Mucosa of rectum (tissue), 2 donors: ENCODE measurements around the gene UBE2O.

Source experiments
- H3K27ac ChIP-seq, 2 donors: one replicate each; pipeline ENCODE4 v1.7.0; 2013; ENCODE audit warnings: inconsistent platforms in 2 of 2, low read depth in 2 of 2, low read length in 2 of 2
- H3K27me3 ChIP-seq, 2 donors: one replicate each; pipeline ENCODE4 v1.7.0; 2013; ENCODE audit warnings: low read length in 2 of 2; ENCODE audit not compliant: control insufficient read depth in 2 of 2, insufficient read depth in 2 of 2
- H3K36me3 ChIP-seq, 2 donors: one replicate each; pipeline ENCODE4 v1.7.0; 2013; ENCODE audit warnings: low read length in 2 of 2; ENCODE audit not compliant: control insufficient read depth in 2 of 2, insufficient read depth in 2 of 2
- H3K4me1 ChIP-seq, 2 donors: one replicate each; pipeline ENCODE4 v1.7.0; 2013; ENCODE audit warnings: low read length in 2 of 2, mild to moderate bottlenecking in 1 of 2; ENCODE audit not compliant: control insufficient read depth in 2 of 2, insufficient read depth in 2 of 2
- H3K4me3 ChIP-seq, 2 donors: one replicate each; pipeline ENCODE4 v1.7.0; 2013; ENCODE audit warnings: low read length in 2 of 2
- H3K9ac ChIP-seq, 2 donors: one replicate each; pipeline ENCODE4 v1.7.0; 2013; ENCODE audit warnings: low read length in 2 of 2, low read depth in 1 of 2, mild to moderate bottlenecking in 1 of 2
- H3K9me3 ChIP-seq, 2 donors: one replicate each; pipeline ENCODE4 v1.7.0; 2013; ENCODE audit warnings: low read length in 2 of 2; ENCODE audit not compliant: control insufficient read depth in 2 of 2
- donor health status: healthy.
- donor health status: Normal muscosa, but diverticular disease.

UBE2O gene

DNA sequence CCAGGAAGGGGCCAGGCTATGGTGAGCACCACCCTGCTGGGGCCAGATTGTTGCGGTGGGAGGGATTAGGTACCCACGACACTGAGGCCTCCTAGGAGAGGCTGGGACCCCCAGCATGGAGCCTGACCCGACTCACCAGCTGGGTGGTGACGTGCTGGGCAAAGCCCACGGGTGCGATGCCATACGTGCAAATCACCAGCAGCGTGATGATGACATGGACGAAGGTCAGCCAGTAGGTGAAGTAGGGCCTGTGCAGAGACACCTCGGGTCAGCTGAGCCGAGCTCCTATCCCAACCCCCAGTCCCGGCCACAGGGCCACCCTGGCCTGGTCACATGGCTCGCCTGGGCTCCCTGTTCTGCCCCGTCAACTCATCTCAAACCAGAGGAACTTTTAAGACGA is 21.9 kb upstream of the UBE2O start:
- no peak overlapping the region for H3K27ac ChIP-seq
- no peaks in the 10 kb centered on the region for H3K4me1 ChIP-seq
- H3K36me3 ChIP-seq: peaks cover 4 to 8% of the 10 kb centered on the region in 2 donors
- H3K9ac ChIP-seq: no peak overlapping the region
- no peak overlapping the region for H3K4me3 ChIP-seq
- H3K27me3 ChIP-seq: no peaks in the 10 kb centered on the region
- no peaks in the 10 kb centered on the region for H3K9me3 ChIP-seq

DNA sequence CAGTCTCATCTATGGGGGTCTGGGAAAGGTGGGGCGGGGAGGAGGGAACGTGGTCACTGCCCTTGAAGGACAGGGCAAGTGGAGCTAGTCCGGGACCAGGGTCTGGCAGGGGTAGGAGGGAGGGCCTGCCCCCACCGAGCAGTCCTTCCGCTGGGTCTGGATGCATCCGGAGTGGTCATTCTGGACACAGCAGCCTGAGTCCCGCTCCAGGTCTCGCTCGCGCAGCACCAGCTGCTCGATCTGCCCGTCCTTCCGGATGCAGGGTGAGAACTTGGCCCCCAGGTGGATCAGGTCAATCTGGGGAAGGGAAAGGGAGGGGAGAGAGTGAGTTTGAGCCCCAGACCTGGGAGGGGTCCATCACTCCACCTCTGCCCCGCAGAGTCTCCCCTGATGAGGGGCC is 21.3 kb upstream of the UBE2O start:
- Histone ChIP-seq H3K4me1 (no peaks in the 10 kb centered on the region), H3K9me3 (no peaks in the 10 kb centered on the region), H3K9ac (no peak overlapping the region), H3K36me3 (peaks cover 4 to 8% of the 10 kb centered on the region in 2 donors), H3K27ac (no peak overlapping the region), H3K4me3 (no peak overlapping the region), H3K27me3 (no peaks in the 10 kb centered on the region)

DNA sequence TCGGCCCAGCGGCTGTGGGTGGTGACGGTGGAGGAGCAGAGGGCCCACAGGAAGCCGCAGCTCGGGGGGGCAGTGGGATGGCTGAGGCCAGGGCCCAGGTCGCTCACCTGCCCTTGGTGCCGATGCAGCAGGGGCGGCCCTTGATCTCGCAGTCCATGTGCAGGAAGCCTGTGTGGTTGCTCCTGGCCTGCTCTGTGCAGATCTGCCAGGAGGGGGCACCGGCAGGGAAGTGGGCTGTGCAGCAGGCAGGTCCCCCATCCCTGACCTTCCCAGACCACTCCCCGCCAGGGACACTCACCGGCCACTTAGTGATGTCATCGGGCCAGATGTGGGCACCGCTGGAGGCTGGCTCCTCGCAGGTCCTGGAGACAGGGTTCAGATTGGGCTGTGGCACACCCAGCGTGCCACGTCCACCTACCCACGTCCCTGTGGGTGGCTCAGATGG is 20.6 kb upstream of the UBE2O start:
- Histone ChIP-seq H3K9ac (no peak overlapping the region), H3K4me3 (no peak overlapping the region), H3K36me3 (peaks cover 4 to 8% of the 10 kb centered on the region in 2 donors), H3K4me1 (no peaks in the 10 kb centered on the region), H3K27ac (no peak overlapping the region), H3K9me3 (no peaks in the 10 kb centered on the region), H3K27me3 (no peaks in the 10 kb centered on the region)

DNA sequence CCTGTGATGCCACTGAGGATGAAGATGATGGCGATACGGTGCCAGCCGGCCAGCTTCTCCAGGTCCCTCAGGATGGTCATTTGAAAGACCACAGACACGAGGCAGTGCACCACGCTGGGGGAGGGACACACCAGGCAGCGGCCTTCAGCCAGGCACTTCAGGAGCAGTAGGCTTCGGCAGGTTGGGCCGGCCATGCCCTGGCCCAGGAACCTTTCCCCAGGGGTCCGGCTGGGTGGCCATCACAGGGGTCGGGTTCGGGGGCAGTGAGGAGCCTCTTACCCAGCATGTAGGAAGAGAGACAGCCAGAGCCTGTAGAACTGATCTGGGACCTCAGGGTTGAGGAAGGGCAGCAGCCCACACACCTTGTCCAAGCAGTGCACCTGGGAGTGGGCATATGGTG is 19.8 kb upstream of the UBE2O start:
- Histone ChIP-seq H3K36me3 (peaks cover 4 to 5% of the 10 kb centered on the region in 2 donors), H3K27ac (no peak overlapping the region)

DNA sequence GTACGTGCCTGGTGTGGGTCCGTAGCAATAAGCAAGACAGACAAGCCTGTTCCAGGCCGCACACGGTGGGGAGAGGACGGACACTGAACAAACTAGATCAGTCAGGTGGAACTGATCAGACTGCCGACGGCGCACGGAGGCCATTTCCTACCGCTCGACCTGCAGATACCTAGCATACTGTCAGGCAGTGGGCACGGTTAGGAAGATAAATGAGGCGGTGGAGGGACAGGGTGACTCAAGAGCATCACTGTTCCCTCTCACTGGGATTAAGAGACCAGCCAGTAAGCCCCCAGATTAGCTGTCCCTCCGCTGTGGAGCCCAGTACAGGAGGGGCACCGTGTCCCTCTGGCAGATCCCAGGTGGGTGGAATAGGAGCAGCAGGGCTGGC is 19.3 kb upstream of the UBE2O start:
- no peak overlapping the region for H3K27ac ChIP-seq

More for the DNA sequence above, 19.8 kb upstream of the UBE2O start:
- Histone ChIP-seq H3K4me3 (no peak overlapping the region), H3K9ac (no peak overlapping the region), H3K9me3 (no peaks in the 10 kb centered on the region), H3K4me1 (no peaks in the 10 kb centered on the region), H3K27me3 (no peaks in the 10 kb centered on the region)

DNA sequence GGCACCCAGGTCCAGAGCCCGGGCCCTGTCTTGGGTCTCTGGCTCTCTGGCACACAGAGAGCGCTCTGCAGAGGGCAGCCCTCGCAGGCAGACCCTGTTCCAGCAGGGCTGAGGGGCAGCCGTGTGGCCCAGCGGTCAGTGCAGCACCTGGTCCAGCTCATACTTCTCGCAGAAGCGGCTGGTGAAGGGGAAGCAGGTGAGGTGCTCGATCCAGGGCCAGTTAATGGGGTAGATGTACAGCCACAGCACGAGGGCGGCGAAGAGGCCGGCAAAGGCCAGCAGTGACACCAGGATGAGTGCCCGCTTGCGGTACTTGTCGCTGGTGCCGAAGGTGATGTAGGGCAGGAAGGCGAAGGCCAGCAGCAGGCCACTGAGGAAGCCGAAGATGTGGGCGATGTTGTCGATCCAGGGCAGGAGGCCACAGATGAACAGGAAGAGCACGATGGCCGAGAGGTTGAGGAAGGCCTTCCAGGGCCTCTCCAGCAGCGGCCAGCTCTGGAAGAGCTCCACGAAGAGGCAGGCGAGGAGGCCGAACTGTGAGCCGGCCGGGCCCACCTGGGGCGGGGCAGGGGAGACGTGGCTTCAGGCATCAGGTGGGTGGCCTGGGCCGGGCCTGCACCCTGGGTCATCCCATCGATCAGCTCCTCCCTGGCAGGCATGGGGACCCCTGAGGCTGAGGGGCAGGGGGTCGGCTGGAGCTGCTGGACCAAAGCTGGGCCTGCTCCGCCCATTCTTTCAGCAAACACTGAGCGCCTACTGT is 18.7 kb upstream of the UBE2O start:
- no peak overlapping the region for H3K9ac ChIP-seq
- H3K4me3 ChIP-seq: no peak overlapping the region
- no peaks in the 10 kb centered on the region for H3K4me1 ChIP-seq
- H3K27me3 ChIP-seq: no peaks in the 10 kb centered on the region
- H3K9me3 ChIP-seq: no peaks in the 10 kb centered on the region
- no peak overlapping the region for H3K27ac ChIP-seq
- H3K36me3 ChIP-seq: peaks cover 4 to 5% of the 10 kb centered on the region in 2 donors

More for the DNA sequence above, 19.3 kb upstream of the UBE2O start:
- no peaks in the 10 kb centered on the region for H3K9me3 ChIP-seq
- no peak overlapping the region for H3K4me3 ChIP-seq
- no peaks in the 10 kb centered on the region for H3K27me3 ChIP-seq
- no peaks in the 10 kb centered on the region for H3K4me1 ChIP-seq
- no peak overlapping the region for H3K9ac ChIP-seq
- peaks cover 4 to 5% of the 10 kb centered on the region in 2 donors for H3K36me3 ChIP-seq

DNA sequence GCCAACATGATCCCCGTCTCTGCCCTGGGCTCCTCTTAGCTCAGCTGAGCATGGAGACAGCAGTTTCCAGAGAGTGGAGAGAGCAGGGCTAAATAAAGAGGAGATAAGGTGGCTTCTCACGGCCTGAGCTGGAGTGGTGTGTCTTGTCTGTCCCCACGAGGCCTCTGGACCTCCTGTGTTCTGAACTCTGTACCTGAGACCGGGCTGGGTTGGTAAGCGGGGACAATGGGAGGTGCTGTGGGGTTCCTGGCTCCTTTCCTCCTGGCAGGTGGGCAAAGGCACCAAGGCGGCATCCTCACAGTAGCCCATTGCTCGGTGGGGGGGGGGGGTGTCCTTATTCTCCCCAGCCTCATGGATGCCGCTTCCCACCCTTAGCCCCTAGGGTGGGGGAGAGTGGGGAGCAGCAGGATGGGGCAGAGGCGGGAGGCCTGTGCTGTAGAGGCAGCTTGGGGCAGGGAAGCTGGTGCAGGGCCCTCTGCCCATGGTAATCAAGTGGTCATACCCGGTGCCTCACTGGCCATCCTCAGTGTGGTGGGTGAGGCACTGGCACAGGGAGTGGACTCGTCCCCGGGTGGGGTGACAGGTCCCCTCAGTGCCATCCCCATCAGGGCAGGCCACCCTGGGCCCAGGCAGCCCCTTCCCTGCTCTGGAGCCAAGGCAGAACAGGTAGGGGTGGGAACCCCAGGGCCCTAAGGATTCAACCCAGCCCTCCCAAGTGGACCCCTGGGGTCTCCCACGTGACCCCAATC is 17.2 kb upstream of the UBE2O start:
- no peaks in the 10 kb centered on the region for H3K4me1 ChIP-seq
- H3K9ac ChIP-seq: no peak overlapping the region
- H3K27ac ChIP-seq: no peak overlapping the region
- no peaks in the 10 kb centered on the region for H3K27me3 ChIP-seq
- H3K4me3 ChIP-seq: no peak overlapping the region
- no peaks in the 10 kb centered on the region for H3K9me3 ChIP-seq
- peaks cover 4 to 5% of the 10 kb centered on the region in 2 donors for H3K36me3 ChIP-seq

DNA sequence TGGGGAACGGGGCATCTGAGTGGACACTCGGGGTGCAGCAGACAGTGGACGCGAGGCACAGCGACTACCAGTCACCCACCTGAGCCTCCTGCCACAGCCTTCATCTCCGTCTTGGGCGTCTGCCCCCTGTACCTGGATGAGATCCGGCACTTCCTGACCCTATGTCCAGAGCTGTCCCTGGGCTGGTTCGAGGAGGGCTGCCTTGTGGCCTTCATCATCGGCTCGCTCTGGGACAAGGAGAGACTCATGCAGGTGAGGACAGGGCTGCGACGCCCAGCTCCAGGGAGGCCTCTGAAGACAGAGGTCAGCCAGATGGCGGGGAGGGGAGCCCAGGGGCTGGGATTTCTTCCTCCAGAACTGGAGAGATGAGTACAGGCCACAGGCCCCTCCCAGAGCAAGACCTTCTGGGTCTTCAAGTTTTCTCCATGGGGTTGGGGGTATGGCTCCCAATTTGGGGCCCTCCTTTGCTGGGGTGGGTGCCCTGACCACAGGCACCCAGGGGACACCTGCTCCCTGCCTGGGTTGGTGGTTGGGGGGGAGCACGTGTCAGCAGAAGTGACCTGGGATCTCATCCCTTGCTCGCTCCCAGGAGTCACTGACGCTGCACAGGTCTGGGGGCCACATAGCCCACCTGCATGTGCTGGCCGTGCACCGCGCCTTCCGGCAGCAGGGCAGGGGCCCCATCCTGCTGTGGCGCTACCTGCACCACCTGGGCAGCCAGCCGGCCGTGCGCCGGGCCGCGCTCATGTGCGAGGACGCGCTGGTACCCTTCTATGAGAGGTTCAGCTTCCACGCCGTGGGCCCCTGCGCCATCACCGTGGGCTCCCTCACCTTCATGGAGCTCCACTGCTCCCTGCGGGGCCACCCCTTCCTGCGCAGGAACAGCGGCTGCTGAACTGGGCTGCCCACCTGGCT is 16.4 kb upstream of the UBE2O start:
- Histone ChIP-seq H3K4me3 (no peak overlapping the region), H3K27me3 (no peaks in the 10 kb centered on the region), H3K27ac (no peak overlapping the region), H3K36me3 (peaks cover 4 to 5% of the 10 kb centered on the region in 2 donors), H3K9ac (no peak overlapping the region), H3K9me3 (no peaks in the 10 kb centered on the region), H3K4me1 (no peaks in the 10 kb centered on the region)

DNA sequence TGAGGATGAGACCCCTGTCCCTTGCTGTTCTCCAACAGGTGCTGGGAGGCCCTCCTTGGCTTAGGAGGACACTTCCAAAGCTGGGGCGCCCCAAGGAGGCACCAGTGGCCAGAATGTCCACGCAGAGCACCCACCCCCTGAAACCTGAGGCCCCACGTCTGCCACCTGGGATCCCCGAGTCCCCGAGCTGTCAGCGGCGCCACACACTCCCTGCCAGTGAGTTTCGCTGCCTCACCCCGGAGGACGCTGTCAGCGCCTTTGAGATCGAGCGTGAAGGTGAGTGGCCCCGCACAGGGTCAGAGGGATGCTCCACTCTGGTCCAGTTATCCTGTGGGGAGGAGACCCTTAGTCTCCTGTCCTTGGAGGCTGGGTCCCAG is 15.7 kb upstream of the UBE2O start:
- Histone ChIP-seq H3K27me3 (no peaks in the 10 kb centered on the region), H3K36me3 (peaks cover 0 to 5% of the 10 kb centered on the region in 2 donors), H3K27ac (no peak overlapping the region), H3K9ac (no peak overlapping the region), H3K9me3 (no peaks in the 10 kb centered on the region), H3K4me3 (no peak overlapping the region), H3K4me1 (no peaks in the 10 kb centered on the region)
